Measurements from ENCODE around the gene VPS37D.

Gene VPS37D

GRCh38 chr7:73668103-73668885 lies 663 bp downstream of the VPS37D start:
- peak overlapping the region; percentile 46 for H3K27ac ChIP-seq
- TF ChIP-seq, protein P1, sequence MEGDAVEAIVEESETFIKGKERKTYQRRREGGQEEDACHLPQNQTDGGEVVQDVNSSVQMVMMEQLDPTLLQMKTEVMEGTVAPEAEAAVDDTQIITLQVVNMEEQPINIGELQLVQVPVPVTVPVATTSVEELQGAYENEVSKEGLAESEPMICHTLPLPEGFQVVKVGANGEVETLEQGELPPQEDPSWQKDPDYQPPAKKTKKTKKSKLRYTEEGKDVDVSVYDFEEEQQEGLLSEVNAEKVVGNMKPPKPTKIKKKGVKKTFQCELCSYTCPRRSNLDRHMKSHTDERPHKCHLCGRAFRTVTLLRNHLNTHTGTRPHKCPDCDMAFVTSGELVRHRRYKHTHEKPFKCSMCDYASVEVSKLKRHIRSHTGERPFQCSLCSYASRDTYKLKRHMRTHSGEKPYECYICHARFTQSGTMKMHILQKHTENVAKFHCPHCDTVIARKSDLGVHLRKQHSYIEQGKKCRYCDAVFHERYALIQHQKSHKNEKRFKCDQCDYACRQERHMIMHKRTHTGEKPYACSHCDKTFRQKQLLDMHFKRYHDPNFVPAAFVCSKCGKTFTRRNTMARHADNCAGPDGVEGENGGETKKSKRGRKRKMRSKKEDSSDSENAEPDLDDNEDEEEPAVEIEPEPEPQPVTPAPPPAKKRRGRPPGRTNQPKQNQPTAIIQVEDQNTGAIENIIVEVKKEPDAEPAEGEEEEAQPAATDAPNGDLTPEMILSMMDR (IDR thresholded peaks at IDR 0.05), result no peak
- no peak for TF ChIP-seq ZFX (IDR thresholded peaks at IDR 0.05; ENCODE audit: borderline replicate concordance)

DNA sequence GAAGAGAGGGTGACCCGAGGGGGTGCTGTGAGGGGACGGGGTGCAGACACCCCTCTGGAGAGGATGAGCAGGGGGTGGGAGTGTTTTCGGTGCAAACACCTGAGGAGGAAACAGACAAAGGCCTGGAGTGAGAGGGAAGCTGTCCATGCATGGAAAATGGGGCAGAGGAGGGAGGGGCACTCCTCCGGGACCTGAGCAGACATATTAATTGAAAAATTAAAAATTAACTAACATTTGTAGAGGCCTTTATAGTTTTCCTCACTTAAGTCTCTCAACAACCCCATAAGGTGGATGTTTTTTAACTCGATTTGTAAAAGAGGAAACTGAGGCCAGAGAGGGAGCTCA lies 1.2 kb downstream of the VPS37D start:
- TF ChIP-seq ZFX (IDR thresholded peaks at IDR 0.05; ENCODE audit: borderline replicate concordance), result no peak
- TF ChIP-seq, protein P1 (IDR thresholded peaks at IDR 0.05), result no peak
- peak overlapping the region; percentile 46 for H3K27ac ChIP-seq

DNA sequence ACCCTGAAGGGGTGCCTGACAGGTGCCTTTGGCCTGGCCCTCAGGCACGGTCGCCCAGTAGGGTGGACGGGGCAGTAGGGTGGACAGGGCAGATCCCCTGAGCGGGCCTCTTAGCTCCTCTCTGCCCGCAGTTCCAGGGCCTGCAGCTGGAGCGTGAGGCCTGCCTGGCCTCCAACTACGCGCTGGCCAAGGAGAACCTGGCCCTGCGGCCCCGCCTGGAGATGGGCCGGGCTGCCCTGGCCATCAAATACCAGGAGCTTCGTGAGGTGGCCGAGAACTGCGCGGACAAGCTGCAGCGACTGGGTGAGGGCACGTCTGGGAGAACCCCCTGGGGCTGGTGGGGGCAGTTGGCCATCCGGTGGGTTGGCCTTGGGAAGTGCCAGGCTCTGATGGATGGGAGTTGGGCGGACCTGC lies 1.7 kb downstream of the VPS37D start:
- TF ChIP-seq ZFX (IDR thresholded peaks at IDR 0.05; ENCODE audit: borderline replicate concordance), result no peak
- TF ChIP-seq, protein P1 (IDR thresholded peaks at IDR 0.05), result no peak
- H3K27ac ChIP-seq, result no peak overlapping the region

GRCh38 chr7:73669858-73670385 lies 2.3 kb downstream of the VPS37D start:
- TF ChIP-seq, protein P1 (IDR thresholded peaks at IDR 0.05), result no peak
- no peak for TF ChIP-seq ZFX (IDR thresholded peaks at IDR 0.05; ENCODE audit: borderline replicate concordance)
- H3K27ac ChIP-seq, result no peak overlapping the region

- H3K27ac ChIP-seq, result no peak overlapping the region
- TF ChIP-seq, protein P1 (IDR thresholded peaks at IDR 0.05), result no peak
- TF ChIP-seq ZFX (IDR thresholded peaks at IDR 0.05; ENCODE audit: borderline replicate concordance), result no peak
These were observed 3.7 kb downstream of the VPS37D start for GRCh38 chr7:73671322-73671661.

DNA sequence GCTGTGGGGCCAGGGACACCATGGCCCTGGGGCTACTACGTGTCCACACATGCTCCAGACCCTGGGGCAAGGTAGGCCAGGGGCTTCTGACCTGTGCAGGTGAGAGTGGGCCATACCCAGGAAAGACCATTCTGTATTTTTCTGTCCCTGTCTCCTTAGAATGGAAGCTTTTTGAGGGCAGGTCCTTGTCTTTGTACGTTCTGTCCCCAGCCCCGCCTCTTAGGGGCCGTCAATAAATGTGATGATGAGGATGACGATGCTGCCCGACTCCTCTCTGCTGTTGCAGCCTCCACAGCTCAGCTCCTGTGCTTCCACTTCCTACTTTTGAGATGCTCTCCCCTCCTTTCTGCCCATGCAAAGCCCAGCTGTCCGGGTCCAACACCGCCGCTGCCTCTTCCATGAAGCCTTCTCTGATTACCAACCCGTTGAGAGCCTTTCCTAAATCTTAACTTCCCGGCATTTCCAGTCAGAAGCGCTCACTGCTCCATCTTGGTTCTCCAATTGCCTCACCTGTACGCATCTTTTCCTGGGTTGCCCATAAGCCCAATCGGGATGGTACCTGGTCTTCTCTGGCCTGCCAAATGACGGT lies 4.3 kb downstream of the VPS37D start:
- TF ChIP-seq, protein P1 (IDR thresholded peaks at IDR 0.05), result no peak
- TF ChIP-seq ZFX (IDR thresholded peaks at IDR 0.05; ENCODE audit: borderline replicate concordance), result no peak
- no peak overlapping the region for H3K27ac ChIP-seq

- H3K27ac ChIP-seq, result no peak overlapping the region
- TF ChIP-seq, protein P1 (IDR thresholded peaks at IDR 0.05), result no peak
- TF ChIP-seq ZFX (IDR thresholded peaks at IDR 0.05; ENCODE audit: borderline replicate concordance), result no peak
These were observed 7.0 kb downstream of the VPS37D start for GRCh38 chr7:73674468-73675124.
